K562 (cell line): ENCODE results near the gene TRIM47. TPM values are rescaled to one million over a fixed set of nuclear protein-coding genes. Genes with fewer than 3 reads are reported as not detected.

Experiments used
- CBX1 ChIP-seq: sonication (generic); IDR thresholded peaks from 2 replicates; pipeline ENCODE4 v1.6.1; 2016; ENCODE audit warnings: antibody characterized with exemption, low read depth, mild to moderate bottlenecking
- CBX5 ChIP-seq: IDR thresholded peaks from 2 replicates; pipeline ENCODE4 v1.6.1; 2014; ENCODE audit warnings: low read depth, borderline replicate concordance
- CEBPB ChIP-seq: fragments of 450-650 bp; IDR thresholded peaks from 2 replicates; pipeline ENCODE4 v1.6.1; 2016; ENCODE audit warnings: missing genetic modification characterization, missing compliant biosample characterization
- CREB1 ChIP-seq, 2 experiments: sonication (generic) in 1 of 2; formaldehyde crosslinking in 1 of 2; IDR thresholded peaks; 2 replicates each; pipeline versions ENCODE4 v1.6.1 to v1.8.0; 2012 to 2022; ENCODE audit warnings: inconsistent platforms in 1 of 2, mild to moderate bottlenecking in 1 of 2, missing genetic modification reagents in 1 of 2, moderate library complexity in 1 of 2
- CTBP1 ChIP-seq: fragments of 450-650 bp; IDR thresholded peaks from 2 replicates; pipeline ENCODE4 v1.6.1; 2016; ENCODE audit warnings: borderline replicate concordance
- EP300 ChIP-seq: IDR thresholded peaks from 2 replicates; pipeline ENCODE4 v1.6.1; 2012; ENCODE audit warnings: low read length, improper control_type of control experiment
- IFI16 ChIP-seq: fragments of 250-450 bp; sonication (Bioruptor Pico); IDR thresholded peaks from 2 replicates; pipeline ENCODE4 v2.1.2; 2022; ENCODE audit warnings: mild to moderate bottlenecking, inconsistent platforms
- KLF1 ChIP-seq: fragments of 450-650 bp; IDR thresholded peaks from 2 replicates; pipeline ENCODE4 v1.6.1; 2016; ENCODE audit warnings: missing genetic modification characterization, missing compliant biosample characterization
- MAFK ChIP-seq: IDR thresholded peaks from 2 replicates; pipeline ENCODE4 v1.6.1; 2011; ENCODE audit warnings: low read length, improper control_type of control experiment
- OTX1 ChIP-seq: fragments of 450-650 bp; formaldehyde crosslinking; IDR thresholded peaks from 2 replicates; pipeline ENCODE4 v1.4.0; 2022; ENCODE audit warnings: mild to moderate bottlenecking
- PTRF ChIP-seq: fragments of 450-650 bp; IDR thresholded peaks from 2 replicates; pipeline ENCODE4 v1.6.1; 2016; ENCODE audit warnings: mild to moderate bottlenecking, missing genetic modification characterization, missing compliant biosample characterization
- RBM39 ChIP-seq: fragments of 200-400 bp; formaldehyde crosslinking; optimal IDR thresholded peaks from 2 replicates; pipeline ENCODE3; 2018; ENCODE audit warnings: low read depth, low read length
- SRF ChIP-seq, 2 experiments: fragments of 250-450, 450-650 bp in 1 of 2; sonication (Bioruptor Pico) in 1 of 2; sonication (generic) in 1 of 2; formaldehyde crosslinking; IDR thresholded peaks; 2 replicates each; pipeline versions ENCODE4 v1.5.0 to v1.5.1; 2020 to 2022; ENCODE audit warnings: mild to moderate bottlenecking in 1 of 2, missing genetic modification reagents in 1 of 2
- TSC22D4 ChIP-seq: fragments of 450-650 bp; IDR thresholded peaks from 2 replicates; pipeline ENCODE4 v1.6.1; 2016; ENCODE audit warnings: missing genetic modification characterization, missing biosample characterization, control low read depth
- ZBTB8A ChIP-seq: fragments of 450-650 bp; IDR thresholded peaks from 2 replicates; pipeline ENCODE4 v1.6.1; 2018; ENCODE audit warnings: mild to moderate bottlenecking, moderate library complexity; ENCODE audit not compliant: partially characterized antibody
- ZNF277 ChIP-seq: fragments of 250-450 bp; sonication (Bioruptor Pico); IDR thresholded peaks from 2 replicates; pipeline ENCODE4 v1.8.0; 2022; ENCODE audit warnings: inconsistent platforms, mild to moderate bottlenecking, moderate library complexity, borderline replicate concordance
- ZNF436 ChIP-seq: fragments of 250-450, 450-650 bp; sonication (Bioruptor Pico); formaldehyde crosslinking; IDR thresholded peaks from 2 replicates; pipeline ENCODE4 v1.7.0; 2020; ENCODE audit warnings: mild to moderate bottlenecking
- ZNF507 ChIP-seq: conservative IDR thresholded peaks from 2 replicates; pipeline ENCODE4 v1.6.1; 2017; ENCODE audit warnings: missing genetic modification characterization, missing compliant biosample characterization
- ZNF644 ChIP-seq: fragments of 200-800 bp; sonication (Bioruptor generic); IDR thresholded peaks from 2 replicates; pipeline ENCODE4 v1.6.1; 2016; ENCODE audit warnings: low read depth, missing genetic modification characterization, missing compliant biosample characterization
- ZNF695 ChIP-seq: fragments of 450-650 bp; formaldehyde crosslinking; IDR thresholded peaks from 2 replicates; pipeline ENCODE4 v1.4.0; 2020; ENCODE audit warnings: mild to moderate bottlenecking, moderate library complexity
- ZNF764 ChIP-seq: fragments of 250-450 bp; sonication (Bioruptor Pico); IDR thresholded peaks from 2 replicates; pipeline ENCODE4 v1.4.0; 2020; ENCODE audit warnings: low read depth, mild to moderate bottlenecking, moderate library complexity
- polyA plus RNA-seq, 8 experiments: library from polyadenylated mRNA; depleted of rRNA in 4 of 8; stranded (reverse) in 5 of 8; unstranded in 3 of 8; fragments of >200 nt; fragmentation: Nextera tagmentation in 2 of 8; fragmentation: Illumina TruSeq in 1 of 8; extraction: Ambion mirVana in 2 of 8; extraction: Trizol in 1 of 8; gene quantifications; 2 replicates each; pipeline versions ENCODE4 v1.2.1 to v1.2.3, GENCODE V29; 2011 to 2014; ENCODE audit warnings: inconsistent platforms in 1 of 8, missing spikeins in 1 of 8
- total RNA-seq, 7 experiments: library from RNA; depleted of rRNA in 6 of 7; stranded (reverse); fragments of >200 nt in 6 of 7; fragmentation: Illumina TruSeq in 2 of 7; extraction: Trizol in 2 of 7; gene quantifications; 2 replicates each; pipeline versions ENCODE4 v1.2.1 to v1.2.3, GENCODE V29; 2011 to 2021; ENCODE audit warnings: low replicate concordance in 1 of 7
- TF ChIP-seq, protein P1 (sequence below), 2 experiments: fragments of 450-650 bp; IDR thresholded peaks; 2 replicates each; pipeline ENCODE4 v1.6.1; 2016
- TF ChIP-seq, protein P2 (sequence below): fragments of 450-650 bp; IDR thresholded peaks from 2 replicates; pipeline ENCODE4 v1.6.1; 2017; ENCODE audit warnings: antibody characterized with exemption, mild to moderate bottlenecking

TRIM47 gene
- total and polyA plus RNA-seq, 9 of the 15 experiments (the other 6 are each of a cell fraction or from before 2014, with no cell fraction given) = 0.56 to 6.1 (median 3.2) TPM

DNA sequence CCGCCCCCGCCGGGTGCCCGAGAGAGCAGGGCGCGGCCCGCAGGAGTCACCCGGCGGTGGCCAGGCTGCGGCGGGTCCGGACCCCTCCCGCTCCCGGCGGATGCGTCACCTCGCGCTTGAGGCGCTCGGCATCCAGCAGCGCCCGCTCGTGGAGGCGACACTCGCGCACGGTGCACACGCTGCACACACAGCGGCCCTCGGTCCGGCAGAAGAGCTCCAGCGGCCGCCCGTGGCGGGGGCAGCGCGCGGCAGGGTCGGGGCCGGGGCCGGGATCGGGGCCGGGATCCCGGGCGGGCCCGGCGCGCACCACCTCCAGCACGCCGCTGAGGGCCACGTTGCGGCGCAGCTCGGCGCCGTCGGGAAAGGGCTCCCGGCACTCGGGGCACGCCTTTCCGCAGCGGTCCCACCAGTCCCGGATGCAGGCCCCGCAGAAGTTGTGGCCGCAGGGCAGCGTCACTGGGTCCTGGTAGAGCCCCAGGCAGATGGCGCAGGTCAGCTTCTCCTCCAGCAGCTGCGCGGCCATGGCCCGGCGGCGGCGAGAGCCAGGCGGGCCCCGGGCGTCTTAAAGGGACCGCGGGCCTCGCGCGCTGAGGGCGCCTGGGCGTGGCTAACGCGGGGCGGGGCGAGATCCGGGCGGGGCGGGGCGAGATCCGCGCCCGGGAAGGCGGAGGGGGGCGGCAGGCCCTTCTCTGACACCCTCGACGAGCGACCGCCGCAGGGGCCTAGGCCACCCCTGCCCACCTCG is 18.2 kb upstream of the TRIM47 start, which contains the start of gene TRIM65 (continued):
- TF ChIP-seq, protein P1, sequence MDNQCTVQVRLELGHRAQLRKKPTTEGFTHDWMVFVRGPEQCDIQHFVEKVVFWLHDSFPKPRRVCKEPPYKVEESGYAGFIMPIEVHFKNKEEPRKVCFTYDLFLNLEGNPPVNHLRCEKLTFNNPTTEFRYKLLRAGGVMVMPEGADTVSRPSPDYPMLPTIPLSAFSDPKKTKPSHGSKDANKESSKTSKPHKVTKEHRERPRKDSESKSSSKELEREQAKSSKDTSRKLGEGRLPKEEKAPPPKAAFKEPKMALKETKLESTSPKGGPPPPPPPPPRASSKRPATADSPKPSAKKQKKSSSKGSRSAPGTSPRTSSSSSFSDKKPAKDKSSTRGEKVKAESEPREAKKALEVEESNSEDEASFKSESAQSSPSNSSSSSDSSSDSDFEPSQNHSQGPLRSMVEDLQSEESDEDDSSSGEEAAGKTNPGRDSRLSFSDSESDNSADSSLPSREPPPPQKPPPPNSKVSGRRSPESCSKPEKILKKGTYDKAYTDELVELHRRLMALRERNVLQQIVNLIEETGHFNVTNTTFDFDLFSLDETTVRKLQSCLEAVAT (IDR thresholded peaks at IDR 0.05) = no peak
- no peak for TF ChIP-seq ZNF764
- TF ChIP-seq ZNF277 (CRISPR knock-in tag) = no peak
- peak in 1 of 2 experiments; percentile 38; a peak in 2 of 4 replicates for TF ChIP-seq SRF (CRISPR knock-in tag; IDR thresholded peaks at IDR 0.05)
- TF ChIP-seq PTRF (tag) = no peak
- TF ChIP-seq IFI16 = no peak
- no peak for TF ChIP-seq TSC22D4 (tag)
- TF ChIP-seq OTX1 (CRISPR knock-in tag) = no peak
- TF ChIP-seq CBX1 = peak; percentile 10; the same call in 1 of the 2 replicates
- TF ChIP-seq CTBP1 = peak; percentile 90
- TF ChIP-seq, protein P2, sequence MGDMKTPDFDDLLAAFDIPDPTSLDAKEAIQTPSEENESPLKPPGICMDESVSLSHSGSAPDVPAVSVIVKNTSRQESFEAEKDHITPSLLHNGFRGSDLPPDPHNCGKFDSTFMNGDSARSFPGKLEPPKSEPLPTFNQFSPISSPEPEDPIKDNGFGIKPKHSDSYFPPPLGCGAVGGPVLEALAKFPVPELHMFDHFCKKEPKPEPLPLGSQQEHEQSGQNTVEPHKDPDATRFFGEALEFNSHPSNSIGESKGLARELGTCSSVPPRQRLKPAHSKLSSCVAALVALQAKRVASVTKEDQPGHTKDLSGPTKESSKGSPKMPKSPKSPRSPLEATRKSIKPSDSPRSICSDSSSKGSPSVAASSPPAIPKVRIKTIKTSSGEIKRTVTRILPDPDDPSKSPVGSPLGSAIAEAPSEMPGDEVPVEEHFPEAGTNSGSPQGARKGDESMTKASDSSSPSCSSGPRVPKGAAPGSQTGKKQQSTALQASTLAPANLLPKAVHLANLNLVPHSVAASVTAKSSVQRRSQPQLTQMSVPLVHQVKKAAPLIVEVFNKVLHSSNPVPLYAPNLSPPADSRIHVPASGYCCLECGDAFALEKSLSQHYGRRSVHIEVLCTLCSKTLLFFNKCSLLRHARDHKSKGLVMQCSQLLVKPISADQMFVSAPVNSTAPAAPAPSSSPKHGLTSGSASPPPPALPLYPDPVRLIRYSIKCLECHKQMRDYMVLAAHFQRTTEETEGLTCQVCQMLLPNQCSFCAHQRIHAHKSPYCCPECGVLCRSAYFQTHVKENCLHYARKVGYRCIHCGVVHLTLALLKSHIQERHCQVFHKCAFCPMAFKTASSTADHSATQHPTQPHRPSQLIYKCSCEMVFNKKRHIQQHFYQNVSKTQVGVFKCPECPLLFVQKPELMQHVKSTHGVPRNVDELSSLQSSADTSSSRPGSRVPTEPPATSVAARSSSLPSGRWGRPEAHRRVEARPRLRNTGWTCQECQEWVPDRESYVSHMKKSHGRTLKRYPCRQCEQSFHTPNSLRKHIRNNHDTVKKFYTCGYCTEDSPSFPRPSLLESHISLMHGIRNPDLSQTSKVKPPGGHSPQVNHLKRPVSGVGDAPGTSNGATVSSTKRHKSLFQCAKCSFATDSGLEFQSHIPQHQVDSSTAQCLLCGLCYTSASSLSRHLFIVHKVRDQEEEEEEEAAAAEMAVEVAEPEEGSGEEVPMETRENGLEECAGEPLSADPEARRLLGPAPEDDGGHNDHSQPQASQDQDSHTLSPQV = no peak; the same call in none of the 2 replicates
- no peak for TF ChIP-seq ZNF507 (tag)
- TF ChIP-seq RBM39 = no peak
- TF ChIP-seq KLF1 (tag) = 0 out of 2 replicates have a peak, but pooled peaks have one; percentile 24
- TF ChIP-seq CREB1 (IDR thresholded peaks at IDR 0.05) = peak; percentile 68; the same call in 1 of the 2 replicates
- TF ChIP-seq CREB1 (CRISPR knock-in tag; IDR thresholded peaks at IDR 0.05) = peak; percentile 89
- no peak for TF ChIP-seq ZNF644
- no peak for TF ChIP-seq ZNF695 (CRISPR knock-in tag)
- TF ChIP-seq MAFK = no peak
- TF ChIP-seq CBX5 = no peak
- TF ChIP-seq ZNF436 (CRISPR knock-in tag) = no peak
- TF ChIP-seq EP300 = no peak
- TF ChIP-seq CEBPB (tag) = no peak
- no peak for TF ChIP-seq ZBTB8A
